ENCODE data around the gene SLC25A21.

DNA sequence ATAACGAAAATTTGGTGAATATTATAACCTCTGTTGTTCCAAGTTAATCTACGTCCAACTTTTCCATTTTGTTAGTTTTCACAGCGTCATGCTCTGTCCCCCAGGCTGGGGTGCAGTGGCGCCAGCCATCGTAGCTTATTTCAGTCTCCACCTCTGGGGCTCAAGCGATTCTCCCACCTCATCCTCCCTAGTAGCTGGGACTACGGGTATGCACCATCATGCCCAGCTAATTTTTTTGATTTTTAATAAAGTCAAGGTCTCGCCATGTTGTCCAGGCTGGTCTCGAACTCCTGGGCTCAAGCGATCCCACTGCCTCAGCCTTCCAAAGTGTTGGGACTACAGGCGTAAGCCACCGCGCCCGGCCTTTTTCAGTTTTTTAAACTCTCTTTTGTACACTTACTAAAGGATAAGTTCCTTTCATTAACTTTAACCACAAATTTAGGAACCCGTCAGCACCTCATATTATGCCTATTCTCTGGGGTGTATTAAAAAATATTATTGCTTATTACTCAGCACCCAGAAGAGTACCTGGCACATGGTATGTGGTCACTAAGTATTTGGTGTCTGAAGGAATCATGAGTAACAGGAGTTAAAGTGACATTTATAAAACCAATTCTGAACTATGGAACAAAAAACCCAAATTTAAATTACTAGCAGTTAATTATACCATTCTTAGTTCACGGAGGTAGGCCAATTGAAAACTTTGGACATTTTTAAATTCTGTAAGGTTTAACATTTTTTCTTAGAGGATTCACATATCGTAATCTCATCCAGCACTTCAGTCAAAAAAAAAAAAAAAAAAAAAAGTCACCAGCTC is 24.4 kb upstream of the SLC25A21 start:
- TF ChIP-seq POLR2A (IDR thresholded peaks at IDR 0.05; ENCODE audit: low read length) (no peak), GATA1 (IDR thresholded peaks at IDR 0.05; ENCODE audit: low read depth, low read length) (no peak)
